Tibial nerve (tissue), 4 donors: ENCODE results near the gene ALX4.

Experiments
- CTCF ChIP-seq, 5 experiments: fragments of 200-600 bp in 3 of 5; fragments of 450-650 bp in 2 of 5; sonication (generic) in 3 of 5; IDR thresholded peaks; one replicate each; pipeline ENCODE4 v1.5.1; 2016 to 2019; ENCODE audit warnings: antibody characterized with exemption in 5 of 5, mild to moderate bottlenecking in 3 of 5, moderate library complexity in 2 of 5
- EP300 ChIP-seq, 2 donors: sonication (generic); formaldehyde crosslinking; IDR thresholded peaks; one replicate each; pipeline ENCODE4 v1.6.1; 2017; ENCODE audit warnings: antibody characterized with exemption in 2 of 2, mild to moderate bottlenecking in 1 of 2
- POLR2A ChIP-seq, 2 donors: fragments of 450-650 bp; IDR thresholded peaks; one replicate each; pipeline ENCODE4 v1.6.1; 2017; ENCODE audit warnings: antibody characterized with exemption in 2 of 2, mild to moderate bottlenecking in 2 of 2, moderate library complexity in 2 of 2

GRCh38 chr11:44223238-44223637 lies 86.7 kb downstream of the ALX4 start:
- no peak for TF ChIP-seq CTCF (IDR thresholded peaks at IDR 0.05)
- no peak for TF ChIP-seq EP300 (IDR thresholded peaks at IDR 0.05)
- no peak for TF ChIP-seq POLR2A (IDR thresholded peaks at IDR 0.05)
